ENCODE results near the gene ARHGAP19.
A peak's percentile ranks its signal among the peaks of the same experiment; 100 is the strongest.
"Not testable (repeated sequence)": the region's sequence is repeated elsewhere in the genome, so short reads cannot be mapped to it uniquely, and the experiment has no call there.

The ARHGAP19 gene

GRCh38 chr10:97278491-97278989, 13.9 kb downstream of the ARHGAP19 start:
- Histone ChIP-seq H3K4me3 (ENCODE audit: low read depth, low read length) (peak overlapping the region; percentile 35), H3K79me2 (ENCODE audit: control insufficient read depth, insufficient read depth, low read length, unreplicated experiment) (no peaks in the 10 kb centered on the region), H3K36me3 (ENCODE audit: insufficient read depth, low read length) (no peaks in the 10 kb centered on the region), H2AFZ (ENCODE audit: low read length, unreplicated experiment) (peak overlapping the region; percentile 3), H3K4me1 (ENCODE audit: control insufficient read depth, insufficient read depth, low read length, unreplicated experiment) (peaks cover 24% of the 10 kb centered on the region), H3K27ac (ENCODE audit: low read depth, low read length) (peak overlapping the region; percentile 86), H3K27me3 (ENCODE audit: insufficient read depth, low read length) (no peaks in the 10 kb centered on the region)

GRCh38 chr10:97277551-97277950, 14.9 kb downstream of the ARHGAP19 start:
- Histone ChIP-seq H3K36me3 (ENCODE audit: insufficient read depth, low read length) (no peaks in the 10 kb centered on the region), H3K4me1 (ENCODE audit: control insufficient read depth, insufficient read depth, low read length, unreplicated experiment) (peaks cover 24% of the 10 kb centered on the region), H3K79me2 (ENCODE audit: control insufficient read depth, insufficient read depth, low read length, unreplicated experiment) (no peaks in the 10 kb centered on the region), H3K4me3 (ENCODE audit: low read depth, low read length) (no peak overlapping the region), H3K27me3 (ENCODE audit: insufficient read depth, low read length) (no peaks in the 10 kb centered on the region), H2AFZ (ENCODE audit: low read length, unreplicated experiment) (no peak overlapping the region), H3K27ac (ENCODE audit: low read depth, low read length) (no peak overlapping the region)

- no peak overlapping the region for H3K27ac ChIP-seq (ENCODE audit: low read depth, low read length)
- no peak overlapping the region for H3K4me3 ChIP-seq (ENCODE audit: low read depth, low read length)
- no peaks in the 10 kb centered on the region for H3K36me3 ChIP-seq (ENCODE audit: insufficient read depth, low read length)
- H2AFZ ChIP-seq (ENCODE audit: low read length, unreplicated experiment) = no peak overlapping the region
- H3K79me2 ChIP-seq (ENCODE audit: control insufficient read depth, insufficient read depth, low read length, unreplicated experiment) = no peaks in the 10 kb centered on the region
- no peaks in the 10 kb centered on the region for H3K27me3 ChIP-seq (ENCODE audit: insufficient read depth, low read length)
- H3K4me1 ChIP-seq (ENCODE audit: control insufficient read depth, insufficient read depth, low read length, unreplicated experiment) = peaks cover 22% of the 10 kb centered on the region
These were observed 17.6 kb downstream of the ARHGAP19 start for GRCh38 chr10:97274828-97275227.

- Histone ChIP-seq H3K27me3 (ENCODE audit: insufficient read depth, low read length) (no peaks in the 10 kb centered on the region), H3K36me3 (ENCODE audit: insufficient read depth, low read length) (no peaks in the 10 kb centered on the region), H3K79me2 (ENCODE audit: control insufficient read depth, insufficient read depth, low read length, unreplicated experiment) (no peaks in the 10 kb centered on the region), H3K4me1 (ENCODE audit: control insufficient read depth, insufficient read depth, low read length, unreplicated experiment) (peaks cover 11% of the 10 kb centered on the region), H3K27ac (ENCODE audit: low read depth, low read length) (no peak overlapping the region), H3K4me3 (ENCODE audit: low read depth, low read length) (no peak overlapping the region), H2AFZ (ENCODE audit: low read length, unreplicated experiment) (no peak overlapping the region)
These were observed 18.7 kb downstream of the ARHGAP19 start for GRCh38 chr10:97273700-97274099.

GRCh38 chr10:97270523-97271154, 21.8 kb downstream of the ARHGAP19 start:
- no peaks in the 10 kb centered on the region for H3K79me2 ChIP-seq (ENCODE audit: control insufficient read depth, insufficient read depth, low read length, unreplicated experiment)
- no peak overlapping the region for H3K4me3 ChIP-seq (ENCODE audit: low read depth, low read length)
- H3K27ac ChIP-seq (ENCODE audit: low read depth, low read length) = no peak overlapping the region
- H2AFZ ChIP-seq (ENCODE audit: low read length, unreplicated experiment) = no peak overlapping the region
- no peaks in the 10 kb centered on the region for H3K27me3 ChIP-seq (ENCODE audit: insufficient read depth, low read length)
- no peaks in the 10 kb centered on the region for H3K36me3 ChIP-seq (ENCODE audit: insufficient read depth, low read length)
- H3K4me1 ChIP-seq (ENCODE audit: control insufficient read depth, insufficient read depth, low read length, unreplicated experiment) = no peaks in the 10 kb centered on the region

- Histone ChIP-seq H3K36me3 (ENCODE audit: insufficient read depth, low read length) (no peaks in the 10 kb centered on the region), H2AFZ (ENCODE audit: low read length, unreplicated experiment) (no peak overlapping the region), H3K4me1 (ENCODE audit: control insufficient read depth, insufficient read depth, low read length, unreplicated experiment) (no peaks in the 10 kb centered on the region), H3K27ac (ENCODE audit: low read depth, low read length) (no peak overlapping the region), H3K27me3 (ENCODE audit: insufficient read depth, low read length) (no peaks in the 10 kb centered on the region), H3K79me2 (ENCODE audit: control insufficient read depth, insufficient read depth, low read length, unreplicated experiment) (no peaks in the 10 kb centered on the region), H3K4me3 (ENCODE audit: low read depth, low read length) (no peak overlapping the region)
These were observed 24.8 kb downstream of the ARHGAP19 start for GRCh38 chr10:97267671-97268070.

GRCh38 chr10:97265095-97265494, 27.3 kb downstream of the ARHGAP19 start:
- not testable (repeated sequence) for H3K4me3 ChIP-seq (ENCODE audit: low read depth, low read length); H3K27ac ChIP-seq (ENCODE audit: low read depth, low read length); H3K36me3 ChIP-seq (ENCODE audit: insufficient read depth, low read length); H3K4me1 ChIP-seq (ENCODE audit: control insufficient read depth, insufficient read depth, low read length, unreplicated experiment); H2AFZ ChIP-seq (ENCODE audit: low read length, unreplicated experiment); H3K79me2 ChIP-seq (ENCODE audit: control insufficient read depth, insufficient read depth, low read length, unreplicated experiment); H3K27me3 ChIP-seq (ENCODE audit: insufficient read depth, low read length)

GRCh38 chr10:97263971-97264370, 28.5 kb downstream of the ARHGAP19 start:
- Histone ChIP-seq H3K4me3 (ENCODE audit: low read depth, low read length) (no peak overlapping the region), H3K27ac (ENCODE audit: low read depth, low read length) (no peak overlapping the region), H2AFZ (ENCODE audit: low read length, unreplicated experiment) (no peak overlapping the region), H3K27me3 (ENCODE audit: insufficient read depth, low read length) (no peaks in the 10 kb centered on the region), H3K79me2 (ENCODE audit: control insufficient read depth, insufficient read depth, low read length, unreplicated experiment) (no peaks in the 10 kb centered on the region), H3K4me1 (ENCODE audit: control insufficient read depth, insufficient read depth, low read length, unreplicated experiment) (no peaks in the 10 kb centered on the region), H3K36me3 (ENCODE audit: insufficient read depth, low read length) (no peaks in the 10 kb centered on the region)

GRCh38 chr10:97261656-97262055, 30.8 kb downstream of the ARHGAP19 start:
- no peak overlapping the region for H2AFZ ChIP-seq (ENCODE audit: low read length, unreplicated experiment)
- H3K4me3 ChIP-seq (ENCODE audit: low read depth, low read length) = no peak overlapping the region
- no peaks in the 10 kb centered on the region for H3K27me3 ChIP-seq (ENCODE audit: insufficient read depth, low read length)
- H3K27ac ChIP-seq (ENCODE audit: low read depth, low read length) = no peak overlapping the region
- no peaks in the 10 kb centered on the region for H3K79me2 ChIP-seq (ENCODE audit: control insufficient read depth, insufficient read depth, low read length, unreplicated experiment)
- no peaks in the 10 kb centered on the region for H3K4me1 ChIP-seq (ENCODE audit: control insufficient read depth, insufficient read depth, low read length, unreplicated experiment)
- H3K36me3 ChIP-seq (ENCODE audit: insufficient read depth, low read length) = no peaks in the 10 kb centered on the region

GRCh38 chr10:97261183-97261582, 31.3 kb downstream of the ARHGAP19 start:
- no peak overlapping the region for H3K4me3 ChIP-seq (ENCODE audit: low read depth, low read length)
- no peaks in the 10 kb centered on the region for H3K36me3 ChIP-seq (ENCODE audit: insufficient read depth, low read length)
- H2AFZ ChIP-seq (ENCODE audit: low read length, unreplicated experiment) = no peak overlapping the region

GRCh38 chr10:97259119-97259518, 33.3 kb downstream of the ARHGAP19 start:
- H2AFZ ChIP-seq (ENCODE audit: low read length, unreplicated experiment) = no peak overlapping the region
- no peaks in the 10 kb centered on the region for H3K27me3 ChIP-seq (ENCODE audit: insufficient read depth, low read length)
- no peak overlapping the region for H3K27ac ChIP-seq (ENCODE audit: low read depth, low read length)
- no peak overlapping the region for H3K4me3 ChIP-seq (ENCODE audit: low read depth, low read length)
- peaks cover 6% of the 10 kb centered on the region; the same call in 1 of the 2 replicates for H3K36me3 ChIP-seq (ENCODE audit: insufficient read depth, low read length)
- peaks cover 3% of the 10 kb centered on the region for H3K4me1 ChIP-seq (ENCODE audit: control insufficient read depth, insufficient read depth, low read length, unreplicated experiment)
- no peaks in the 10 kb centered on the region for H3K79me2 ChIP-seq (ENCODE audit: control insufficient read depth, insufficient read depth, low read length, unreplicated experiment)

More at GRCh38 chr10:97261183-97261582, 31.3 kb downstream of the ARHGAP19 start:
- no peaks in the 10 kb centered on the region for H3K79me2 ChIP-seq (ENCODE audit: control insufficient read depth, insufficient read depth, low read length, unreplicated experiment)
- no peaks in the 10 kb centered on the region for H3K27me3 ChIP-seq (ENCODE audit: insufficient read depth, low read length)
- peaks cover 3% of the 10 kb centered on the region for H3K4me1 ChIP-seq (ENCODE audit: control insufficient read depth, insufficient read depth, low read length, unreplicated experiment)
- no peak overlapping the region for H3K27ac ChIP-seq (ENCODE audit: low read depth, low read length)
